GM19397 (cell line): ENCODE results near the gene COL17A1.

Source experiments
- ATAC-seq: cut with Tn5 transposase; IDR thresholded peaks from one replicate; pipeline ENCODE4 v1.9.1; 2021; ENCODE audit warnings: mild to moderate bottlenecking, moderate library complexity; ENCODE audit not compliant: unreplicated experiment

Gene COL17A1

DNA sequence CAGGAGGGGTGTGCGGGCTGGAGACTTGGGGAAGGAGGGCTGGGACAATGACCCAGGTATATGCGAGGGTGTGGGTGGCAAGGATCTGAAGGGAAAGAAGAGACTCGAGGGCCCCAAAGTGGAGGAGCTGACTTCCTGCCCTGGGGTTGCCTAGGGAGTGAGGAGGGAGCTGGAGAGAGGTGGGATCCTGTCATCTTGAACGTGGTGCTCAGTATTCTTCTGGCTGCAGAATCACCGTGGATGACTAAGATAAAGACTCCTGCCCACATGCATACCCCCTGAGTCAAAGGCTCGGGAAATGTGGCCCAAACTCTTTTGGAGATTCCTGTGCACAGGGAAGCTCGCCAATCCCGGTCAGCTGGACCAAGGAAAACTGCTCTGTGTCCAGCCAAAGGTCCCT is 31.2 kb downstream of the COL17A1 start:
- ATAC-seq = no peak

DNA sequence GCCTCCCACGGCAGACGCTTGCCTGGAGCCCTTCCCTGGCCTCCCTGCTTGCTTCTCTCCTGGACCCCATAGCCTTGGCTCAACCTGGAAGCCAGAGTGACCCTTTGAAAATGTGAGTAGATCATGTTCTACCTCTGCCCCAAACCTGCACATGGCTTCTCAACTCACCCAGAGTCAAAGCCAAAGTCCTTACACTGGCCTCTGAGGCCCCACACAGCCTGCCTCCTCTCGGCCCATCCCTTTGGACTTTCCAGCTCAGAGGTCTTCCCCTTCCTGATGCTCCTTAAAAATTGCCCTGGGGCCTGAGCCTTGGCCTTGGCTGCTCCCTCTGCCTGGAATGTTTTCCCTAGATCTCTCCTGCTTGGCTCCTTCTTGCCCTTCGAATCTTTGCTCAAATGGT is 32.5 kb downstream of the COL17A1 start:
- no peak for ATAC-seq

DNA sequence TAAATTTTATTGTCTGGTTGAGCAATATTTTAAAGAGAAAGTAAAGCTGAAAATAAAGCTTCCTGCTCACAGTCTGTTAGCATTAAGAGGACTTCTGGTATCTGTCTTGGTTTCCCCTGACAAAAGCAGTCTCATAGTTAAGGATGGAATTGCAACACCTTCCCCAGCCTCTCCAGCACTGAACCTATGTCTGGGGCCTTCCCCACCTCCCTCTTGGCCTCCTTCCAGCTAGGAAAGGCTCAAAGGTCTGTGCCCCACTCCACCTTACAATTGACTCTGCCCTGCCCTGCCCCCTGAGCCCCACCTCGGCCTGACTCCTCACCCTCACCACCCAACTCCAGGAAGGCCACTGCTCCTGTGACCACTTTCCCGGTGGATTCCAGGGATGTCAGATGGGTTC is 33.2 kb downstream of the COL17A1 start:
- no peak for ATAC-seq

DNA sequence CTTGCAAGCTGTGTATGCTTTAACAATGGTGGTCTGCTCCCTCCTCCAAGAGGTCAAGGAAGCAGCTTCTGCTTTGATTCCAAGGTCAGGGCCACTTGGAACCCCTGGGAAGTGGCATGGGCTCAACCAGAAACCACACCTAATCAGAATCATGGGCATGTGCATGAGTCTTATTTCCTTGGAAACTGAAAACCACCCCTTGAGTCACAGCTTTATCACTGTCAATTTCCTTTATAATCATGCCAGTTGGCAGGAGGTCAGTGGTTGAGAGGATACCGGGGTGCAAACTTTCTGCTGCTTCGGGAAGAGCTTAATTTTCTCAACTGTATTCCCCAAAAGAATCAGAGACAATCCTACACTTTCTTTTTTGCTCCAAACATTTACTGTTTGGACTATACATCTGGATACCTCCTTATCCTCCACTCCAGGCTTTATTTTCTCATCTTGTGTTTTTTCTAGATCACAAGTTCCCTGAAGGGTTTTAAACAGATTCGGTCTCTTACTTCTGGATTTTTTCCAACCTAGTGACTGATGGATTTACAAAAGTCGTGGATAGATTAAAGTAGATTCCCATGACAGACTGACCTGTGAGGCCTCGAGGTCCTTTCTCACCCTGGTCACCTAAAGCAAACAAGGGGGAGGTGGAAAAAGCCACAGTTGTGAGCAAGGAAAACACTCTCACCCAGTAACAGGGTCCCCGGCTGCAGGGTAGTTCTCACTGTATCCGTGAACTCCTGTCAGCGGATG is 36.0 kb downstream of the COL17A1 start:
- no peak for ATAC-seq

DNA sequence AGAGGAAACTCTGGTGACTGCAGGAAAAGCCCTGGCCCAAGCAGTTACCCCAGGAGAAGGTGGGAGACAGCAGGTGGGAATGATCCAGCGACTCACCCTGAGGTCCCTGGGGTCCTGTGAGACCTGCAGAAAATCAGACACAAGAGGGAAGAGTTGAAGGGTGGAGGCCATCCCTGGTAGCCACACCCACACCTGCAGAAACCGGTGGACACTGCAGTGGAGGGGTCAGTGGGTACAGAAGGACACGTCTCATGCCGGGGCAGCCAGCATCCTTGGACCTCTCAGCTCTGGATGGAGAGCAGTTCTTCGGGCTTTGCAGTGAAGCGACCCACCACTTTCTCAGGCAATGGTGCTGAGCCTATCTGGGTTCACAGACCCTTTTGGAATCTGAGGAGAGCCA is 39.0 kb downstream of the COL17A1 start:
- no peak for ATAC-seq

DNA sequence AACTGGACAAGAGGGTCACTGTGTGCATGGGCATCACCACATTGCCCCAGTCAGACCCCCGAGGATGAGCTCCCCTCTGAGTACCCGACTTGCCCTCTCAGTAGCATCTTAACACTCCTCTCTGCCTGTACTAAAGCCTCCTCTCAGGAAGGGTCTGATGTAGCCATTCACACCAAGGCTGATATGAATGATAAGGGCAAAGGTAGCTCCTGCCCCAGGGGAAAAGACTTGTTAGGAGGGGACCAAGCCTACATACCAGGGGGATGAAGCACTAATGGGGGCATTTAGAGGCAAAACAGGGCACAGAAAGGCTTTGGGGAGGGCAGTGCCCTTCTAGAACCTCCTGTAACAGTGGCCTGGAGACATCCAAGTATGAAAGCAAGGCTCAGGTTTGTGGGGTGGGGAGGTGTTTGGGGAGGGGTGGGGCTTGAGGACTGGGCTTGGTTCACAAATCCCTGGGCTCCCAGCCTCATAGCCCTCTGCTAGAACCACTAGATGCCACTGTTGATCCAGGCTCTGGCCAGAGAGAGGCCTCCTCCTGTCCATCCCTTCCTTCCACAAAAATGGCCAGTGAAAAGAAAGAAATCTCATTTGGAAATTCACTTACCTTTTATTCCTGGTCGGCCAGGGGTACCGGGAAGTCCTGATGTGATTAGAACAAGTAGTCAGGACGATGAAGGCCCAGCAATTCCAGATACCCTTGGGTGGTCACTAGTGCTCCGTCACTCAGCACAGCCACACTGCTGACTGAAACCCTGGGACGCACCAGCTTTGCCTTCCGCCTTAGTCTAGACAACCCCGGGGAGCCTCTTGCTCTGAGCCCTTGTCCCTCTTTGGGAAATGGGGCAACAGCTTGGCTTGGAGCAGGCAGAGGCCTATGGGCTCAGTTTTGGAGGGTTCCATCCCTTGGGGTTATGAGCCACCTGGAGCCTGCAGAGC is 40.3 kb downstream of the COL17A1 start:
- no peak for ATAC-seq

DNA sequence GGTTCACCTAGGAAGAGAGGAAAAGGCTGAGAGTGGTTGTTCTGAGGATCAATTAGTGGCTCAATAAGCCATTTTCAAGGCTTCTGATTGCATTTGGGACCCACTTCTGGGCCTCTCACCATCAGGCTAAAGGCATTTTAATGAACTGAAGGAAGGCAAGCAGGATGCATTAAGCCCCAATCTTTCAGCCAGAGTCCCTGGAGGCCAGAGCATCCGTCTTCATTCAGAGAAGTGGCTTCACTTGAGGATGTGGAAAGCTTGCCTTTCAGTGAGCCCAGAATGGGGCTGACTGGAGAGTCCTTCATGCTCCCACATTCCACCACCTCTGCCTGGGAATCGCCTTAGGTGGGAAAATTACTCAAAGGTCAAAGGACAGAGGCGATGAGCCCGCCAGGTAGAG is 41.8 kb downstream of the COL17A1 start:
- ATAC-seq = no peak

DNA sequence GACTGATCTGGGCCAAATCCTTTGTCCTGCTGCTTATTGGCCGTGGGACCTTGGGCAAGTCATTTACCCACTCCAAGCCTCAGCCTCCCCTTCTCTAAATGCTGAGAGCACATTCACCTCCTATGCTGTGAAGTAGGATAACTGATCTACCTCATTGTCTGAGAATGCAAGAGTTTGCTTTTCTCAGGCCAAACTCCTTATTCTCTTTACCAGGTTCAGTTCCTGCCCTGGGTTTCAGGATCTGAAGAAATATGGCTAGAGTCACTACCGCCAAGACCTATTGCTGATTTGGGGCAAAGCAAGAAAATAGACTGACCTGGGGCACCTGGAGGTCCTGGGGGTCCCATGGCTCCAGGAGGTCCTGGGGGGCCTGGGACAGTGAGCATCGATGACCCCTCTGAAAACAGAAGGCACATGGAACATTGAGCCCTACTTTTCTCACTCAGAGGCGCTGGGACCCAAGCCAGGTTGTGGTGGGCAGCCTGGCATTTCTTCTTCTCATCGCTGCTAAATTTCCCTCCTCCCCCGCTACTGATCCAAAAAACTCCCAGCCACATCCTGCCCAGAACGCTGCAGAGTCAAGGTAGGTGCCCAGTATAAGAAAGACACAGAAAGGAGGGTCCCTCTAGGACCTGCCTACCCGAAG is 42.4 kb downstream of the COL17A1 start:
- ATAC-seq = no peak

DNA sequence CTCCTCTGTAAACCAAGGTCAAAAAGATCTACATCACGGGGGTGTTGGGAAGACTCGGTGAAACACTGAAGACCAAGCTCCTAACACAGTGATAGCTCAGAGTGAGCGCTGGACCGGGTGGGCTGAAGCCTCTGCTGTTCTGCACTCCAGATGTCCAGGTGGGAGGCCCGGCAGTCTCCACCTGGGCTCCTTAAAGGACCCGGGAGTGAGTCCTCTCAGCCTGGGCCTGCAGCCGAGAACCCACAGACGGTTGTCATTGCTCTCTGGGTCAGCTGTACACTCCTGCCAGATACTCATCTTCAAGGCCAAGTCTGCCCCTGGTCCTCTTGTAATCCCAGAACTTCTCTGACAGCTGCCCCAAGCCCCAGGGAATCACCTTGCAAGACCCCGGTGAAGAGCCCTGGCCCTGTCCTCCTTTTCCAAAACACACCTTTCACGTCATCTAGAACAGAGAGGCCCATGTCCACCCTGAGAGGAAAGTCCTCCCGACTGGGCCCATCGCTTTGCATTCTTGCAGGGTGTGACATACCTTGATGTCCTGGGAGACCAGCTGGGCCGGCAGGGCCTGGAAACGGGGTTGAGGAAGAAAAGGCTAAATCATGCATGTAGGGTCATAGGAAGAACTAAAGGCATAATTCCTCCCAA is 43.7 kb downstream of the COL17A1 start:
- no peak for ATAC-seq

DNA sequence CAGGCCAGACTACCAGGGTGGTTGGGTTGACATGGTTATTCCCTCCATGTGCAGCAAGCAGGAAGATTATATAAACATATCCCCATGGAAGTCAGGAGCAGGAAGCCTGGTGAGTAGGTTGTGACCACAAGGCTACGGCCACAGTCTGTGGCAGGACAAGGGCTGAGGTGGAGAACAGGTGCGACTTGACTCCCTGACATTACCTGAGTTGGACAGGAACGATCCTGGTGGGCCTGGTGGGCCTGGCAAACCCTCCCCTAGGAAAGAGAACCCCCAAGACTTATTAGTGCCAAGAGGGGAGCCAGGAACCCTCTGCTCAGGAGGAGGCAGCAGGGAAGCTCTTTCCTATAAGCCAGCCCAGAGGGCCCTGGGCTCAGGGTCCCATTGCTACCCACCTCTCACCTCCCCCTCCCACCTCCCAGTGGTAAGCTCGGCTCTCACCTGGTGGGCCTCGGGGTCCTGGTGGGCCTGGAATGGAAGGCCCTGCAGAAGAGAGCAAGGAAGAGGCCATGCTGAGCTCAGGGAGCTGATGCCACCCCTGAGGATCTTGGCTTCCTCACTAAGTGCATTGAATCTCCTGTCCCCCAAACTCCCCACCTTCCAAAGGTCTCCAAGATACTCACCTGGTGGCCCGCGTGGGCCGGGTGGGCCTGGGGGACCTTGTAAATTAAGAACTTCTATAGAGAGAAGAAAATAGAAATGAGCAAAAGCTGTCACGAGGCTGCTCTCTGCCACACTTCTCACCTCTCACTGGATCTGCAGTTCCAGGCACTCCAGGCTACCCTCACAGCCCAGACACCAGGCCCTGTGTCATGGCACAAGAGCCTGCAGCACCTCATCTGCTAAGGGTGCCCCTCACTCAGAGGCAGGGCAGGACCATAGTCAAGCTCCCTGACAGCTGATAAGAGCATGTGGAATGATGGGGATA is 44.6 kb downstream of the COL17A1 start:
- no peak for ATAC-seq

DNA sequence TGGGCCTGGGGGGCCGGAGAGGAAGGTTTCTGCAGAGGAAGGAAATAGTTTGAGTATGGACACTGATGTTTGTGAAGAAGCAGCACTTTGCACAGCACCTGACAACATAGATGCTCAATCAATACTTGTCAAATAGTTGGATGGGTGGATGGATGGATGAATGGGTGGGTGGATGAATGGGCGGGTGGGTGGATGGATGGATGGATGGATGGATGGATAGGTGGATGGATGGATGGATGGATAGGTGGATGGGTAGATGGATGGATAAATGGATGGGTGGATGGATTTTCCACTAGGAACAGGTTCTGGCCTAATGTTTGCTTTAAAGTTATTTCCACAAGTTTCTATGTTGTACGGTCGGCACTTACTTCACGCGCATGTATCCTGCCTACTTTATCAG is 45.3 kb downstream of the COL17A1 start:
- no peak for ATAC-seq

DNA sequence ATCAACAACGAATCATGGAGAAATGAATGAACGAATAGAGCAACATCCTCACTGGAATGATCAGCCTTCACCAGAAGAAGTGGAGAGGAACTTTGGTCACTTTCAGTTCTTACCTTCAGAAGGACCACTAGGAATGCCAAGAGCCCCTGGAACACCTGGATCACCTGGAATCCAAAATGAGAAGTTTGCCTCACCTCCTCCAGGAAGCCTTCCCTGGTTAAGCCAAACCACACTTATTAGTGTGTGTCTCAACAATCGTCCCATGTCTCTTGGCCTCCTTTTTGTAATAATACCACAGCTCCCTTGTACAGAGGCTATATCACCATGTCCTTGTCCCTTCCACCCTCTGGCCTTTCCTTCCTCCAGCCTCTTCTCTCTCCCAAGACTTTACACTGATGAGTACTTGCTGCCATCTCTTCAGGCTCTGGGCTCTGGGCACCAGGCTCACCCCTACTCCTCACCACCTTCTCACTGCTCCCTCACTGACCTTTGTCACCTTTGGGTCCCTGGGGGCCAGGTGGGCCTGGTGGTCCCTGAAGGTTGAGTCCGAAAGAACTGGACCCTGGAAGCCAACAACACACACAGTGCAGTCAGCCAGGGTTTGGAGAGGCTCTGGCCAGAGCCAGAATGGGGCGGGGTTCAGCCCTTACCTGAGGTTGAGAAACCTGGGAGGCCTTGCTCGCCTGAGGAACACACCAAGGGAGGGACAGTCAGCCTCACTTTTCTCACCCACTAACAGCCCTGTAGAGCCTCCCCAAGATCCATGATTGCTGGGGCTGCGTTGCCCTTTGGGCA is 46.5 kb downstream of the COL17A1 start:
- no peak for ATAC-seq

DNA sequence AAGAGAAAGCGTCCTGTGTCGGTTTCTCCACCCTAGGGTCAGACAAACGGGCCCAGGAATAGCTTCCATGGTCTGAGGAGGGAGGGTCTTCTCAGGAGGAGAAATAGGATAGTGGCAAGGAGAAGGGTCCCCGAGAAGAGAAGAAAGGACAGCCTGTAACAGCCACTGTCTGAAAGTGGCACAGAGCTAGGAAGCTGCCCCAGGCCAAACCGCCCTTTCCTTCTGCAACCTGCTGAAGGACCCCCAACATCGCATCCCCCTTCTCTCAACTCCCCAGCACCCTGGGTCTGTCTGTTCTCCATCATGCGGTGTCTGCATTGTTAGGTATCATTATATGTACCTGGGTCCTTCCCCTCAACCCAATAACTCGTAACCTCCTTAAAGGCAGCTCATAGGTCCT is 47.1 kb downstream of the COL17A1 start:
- ATAC-seq = no peak

DNA sequence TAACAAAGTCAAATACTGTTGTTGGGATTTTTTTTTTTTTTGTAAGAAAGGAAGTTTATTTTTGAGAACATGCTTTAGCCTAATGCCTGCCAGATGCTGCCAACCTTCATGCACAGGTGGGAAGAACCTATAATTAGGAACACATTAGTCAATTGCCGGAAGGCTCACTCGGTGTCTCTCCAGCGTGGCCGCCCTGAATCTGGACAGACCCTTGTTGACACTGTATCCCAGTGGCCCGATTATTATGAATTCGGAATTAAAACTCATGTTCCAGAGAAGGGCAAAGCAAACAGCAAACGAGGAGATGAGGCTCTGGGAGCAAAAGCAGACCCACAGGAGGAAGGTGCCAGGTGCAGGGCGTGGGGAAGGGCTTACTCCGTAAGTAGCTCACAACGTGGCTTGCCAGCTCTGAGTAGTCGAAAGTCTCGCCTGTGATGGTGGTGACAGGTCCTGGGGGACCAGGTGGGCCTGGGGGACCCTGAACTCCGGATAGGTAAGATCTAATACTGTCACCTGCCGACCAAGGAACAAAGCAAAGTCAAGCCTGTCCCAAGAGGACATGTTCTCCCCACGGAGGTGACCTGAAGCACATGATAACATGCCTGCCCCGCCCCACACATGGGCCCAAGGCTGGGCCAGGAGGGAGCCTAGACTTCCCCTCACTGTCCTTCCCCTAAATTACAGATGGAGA is 48.3 kb downstream of the COL17A1 start:
- ATAC-seq = no peak

DNA sequence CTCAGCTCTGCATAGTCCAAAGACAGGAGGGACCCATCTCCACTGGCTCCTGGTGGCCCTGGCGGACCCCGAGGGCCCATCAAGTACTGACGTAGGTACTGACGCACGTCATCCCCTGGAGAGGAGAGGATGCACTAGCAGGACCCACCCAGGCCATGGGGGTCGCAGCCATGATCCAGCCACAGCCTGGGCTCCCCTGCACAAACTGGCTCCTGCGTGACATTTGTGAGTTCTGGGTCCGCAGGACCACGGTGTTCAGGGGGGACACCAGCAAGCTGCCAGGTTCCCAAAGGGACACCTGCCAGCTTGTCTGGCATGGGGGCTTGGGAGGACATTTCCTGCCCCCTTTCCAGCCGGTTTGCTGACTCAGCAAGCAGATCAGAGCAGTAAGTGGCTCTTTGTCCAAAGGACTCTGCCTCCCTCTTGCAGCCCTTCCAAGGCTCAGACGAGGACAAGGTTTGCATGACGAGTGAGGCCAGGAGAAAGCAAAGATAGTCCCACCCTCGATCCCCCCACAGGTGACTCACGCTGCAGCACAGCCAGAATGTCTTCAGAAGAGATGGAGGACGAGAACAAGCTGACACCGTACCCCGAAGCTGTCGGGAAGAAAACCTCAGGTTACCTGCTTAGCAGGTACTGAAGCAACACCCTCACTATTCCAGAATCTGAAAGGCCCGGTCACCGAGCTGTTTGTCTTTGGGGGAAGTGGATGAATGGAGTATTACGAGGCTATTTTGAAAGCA is 49.0 kb downstream of the COL17A1 start:
- ATAC-seq = no peak

DNA sequence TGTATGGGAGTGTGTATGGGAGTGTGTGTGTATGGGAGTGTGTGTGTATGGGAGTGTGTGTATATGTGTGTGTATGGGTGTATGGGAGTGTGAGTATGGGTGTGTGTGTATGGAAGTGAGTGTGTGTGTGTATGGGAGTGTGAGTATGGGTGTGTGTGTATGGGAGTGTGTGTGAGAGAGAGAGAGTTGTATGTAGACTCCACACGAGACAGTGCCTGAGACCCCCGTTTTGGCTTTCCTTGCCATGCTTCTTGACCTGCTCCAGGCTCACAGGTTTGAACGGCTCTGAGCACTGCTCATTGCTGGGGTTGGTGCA is 49.7 kb downstream of the COL17A1 start:
- no peak for ATAC-seq

DNA sequence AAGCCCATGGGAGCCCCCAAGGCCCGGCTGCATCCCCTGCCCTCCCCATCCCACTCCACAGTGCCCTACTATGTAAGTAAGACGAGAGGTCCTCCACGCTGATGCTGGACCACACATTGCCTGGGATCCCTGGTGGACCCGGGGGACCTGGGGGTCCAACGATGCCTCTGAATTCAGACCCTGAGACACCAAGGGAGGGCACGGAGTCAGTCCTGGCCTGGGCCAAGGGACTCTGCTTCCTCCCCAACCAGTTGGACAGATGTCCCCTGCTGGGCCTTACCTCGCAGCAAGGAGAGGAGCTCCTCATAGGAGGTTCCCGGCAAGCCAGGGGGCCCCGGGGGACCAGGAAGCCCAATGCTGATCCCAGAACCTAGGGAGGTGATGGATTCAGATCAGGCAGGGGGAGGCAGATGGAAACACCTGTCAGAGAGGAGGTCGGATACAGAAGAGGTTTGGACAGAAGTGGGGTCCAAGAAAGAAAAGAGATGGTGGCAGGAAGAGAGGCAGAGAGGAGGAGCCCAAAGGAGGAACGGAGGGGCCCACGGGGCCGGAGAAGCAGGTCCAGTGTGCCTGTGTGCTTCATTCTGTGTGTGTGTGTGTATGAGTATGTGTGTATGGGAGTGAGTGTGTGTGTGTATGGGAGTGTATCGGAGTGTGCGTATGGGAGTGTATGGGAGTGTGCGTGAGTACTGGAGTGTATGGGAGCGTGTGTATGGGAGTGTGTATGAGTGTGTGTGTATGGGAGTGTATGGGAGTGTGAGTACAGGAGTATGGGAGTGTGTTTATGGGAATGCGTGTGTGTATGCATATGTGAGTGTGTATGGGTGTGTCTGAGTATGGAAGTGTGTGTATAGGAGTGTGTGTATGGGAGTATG is 50.2 kb downstream of the COL17A1 start:
- ATAC-seq = no peak
